ENCODE data around the gene ELP5. TPM values are rescaled to one million over a fixed set of nuclear protein-coding genes. Genes with fewer than 3 reads are reported as not detected.

Gene ELP5
- total RNA-seq, 2 experiments from 2014 or later: 52.4 to 53.5 TPM

- H3K4me1 Mint-ChIP-seq (ENCODE audit: low read depth): peaks cover 37% of the 10 kb centered on the region
- DNase-seq: no peak
- no peaks in the 10 kb centered on the region for H3K27me3 Mint-ChIP-seq (ENCODE audit: low read depth)
- peaks cover 27% of the 10 kb centered on the region for H3K36me3 Mint-ChIP-seq (ENCODE audit: low read depth)
- intact Hi-C loops (cut with micrococcal nuclease): loop anchor here (5.0 kb wide), 2 partner anchors 437 to 592 kb away; partner anchors contain the start of genes TP53 and WRAP53
- CTCF ChIA-PET: interaction anchor here (0.6 to 1.7 kb wide), 3 partner anchors 29 to 114 kb away, joined by 4 to 5 read pairs (median 4); no protein-coding TSS in a partner anchor
- H3K27ac Mint-ChIP-seq: peak overlapping the region; percentile 91
- no peaks in the 10 kb centered on the region for H3K9me3 Mint-ChIP-seq
- H3K4me3 Mint-ChIP-seq: peak overlapping the region; percentile 86
Measured at GRCh38 chr17:7249830-7250229, 2.2 kb upstream of the ELP5 start.

- intact Hi-C loops (cut with micrococcal nuclease): loop anchor here (5.0 kb wide), 2 partner anchors 436 to 591 kb away; partner anchors contain the start of genes TP53 and WRAP53
- Mint-ChIP-seq H3K9me3 (no peaks in the 10 kb centered on the region), H3K27me3 (ENCODE audit: low read depth) (no peaks in the 10 kb centered on the region), H3K27ac (peak overlapping the region; percentile 91), H3K4me1 (ENCODE audit: low read depth) (peaks cover 37% of the 10 kb centered on the region), H3K36me3 (ENCODE audit: low read depth) (peaks cover 27% of the 10 kb centered on the region), H3K4me3 (peak overlapping the region; percentile 86)
- CTCF ChIA-PET: interaction anchor here (0.6 kb wide), 2 partner anchors 28 to 589 kb away, joined by 3 read pairs; no protein-coding TSS in a partner anchor
- peak; percentile 54 for DNase-seq
Measured at GRCh38 chr17:7250695-7251627, 1.1 kb upstream of the ELP5 start.

- peak; percentile 99 for DNase-seq
- Mint-ChIP-seq H3K9me3 (no peaks in the 10 kb centered on the region), H3K36me3 (ENCODE audit: low read depth) (peaks cover 26% of the 10 kb centered on the region)
Measured at GRCh38 chr17:7251661-7252175, 297 bp upstream of the ELP5 start, which contains the start of gene CTDNEP1. TSS of gene CTDNEP1 (minus strand) at chr17:7251734. CDS start at chr17:7251296, 438 bp downstream.

DNA sequence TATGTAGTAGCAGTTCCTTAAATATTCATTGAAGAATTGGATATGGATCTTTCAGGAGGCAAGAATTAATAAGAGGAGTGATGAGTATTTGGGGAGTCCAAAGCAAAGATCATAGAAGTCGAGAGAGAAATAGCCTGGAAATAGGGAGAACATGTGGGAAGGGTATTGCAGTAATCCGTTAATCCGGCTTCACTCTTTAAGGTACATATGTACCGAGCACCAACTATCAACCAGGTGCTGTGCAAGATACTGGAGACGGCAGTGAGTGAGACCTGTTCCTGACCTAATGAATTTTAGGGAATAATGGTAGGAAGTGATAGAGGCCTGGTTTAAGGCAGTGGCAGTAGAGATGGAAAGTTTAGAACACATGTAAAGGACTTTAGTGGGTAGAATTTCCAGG lies 1.1 kb downstream of the ELP5 start:
- intact Hi-C loops (cut with micrococcal nuclease): loop anchor here (2.0 to 5.0 kb wide), 3 partner anchors 320 to 589 kb away; partner anchors contain the start of genes TP53 and WRAP53
- Mint-ChIP-seq H3K27me3 (ENCODE audit: low read depth) (no peaks in the 10 kb centered on the region), H3K4me1 (ENCODE audit: low read depth) (peaks cover 34% of the 10 kb centered on the region), H3K4me3 (peak overlapping the region; percentile 86), H3K9me3 (no peaks in the 10 kb centered on the region), H3K27ac (peak overlapping the region; percentile 99), H3K36me3 (ENCODE audit: low read depth) (peaks cover 27% of the 10 kb centered on the region)
- CTCF ChIA-PET: no interaction called here
- DNase-seq: no peak

More at GRCh38 chr17:7251661-7252175, 297 bp upstream of the ELP5 start, which contains the start of gene CTDNEP1:
- intact Hi-C loops (cut with micrococcal nuclease): loop anchor here (1.0 to 5.0 kb wide), 11 partner anchors 12 to 591 kb away; partner anchors contain the start of genes EIF5A, PHF23, POLR2A and SENP3
- Mint-ChIP-seq H3K4me1 (ENCODE audit: low read depth) (peaks cover 37% of the 10 kb centered on the region), H3K27me3 (ENCODE audit: low read depth) (no peaks in the 10 kb centered on the region), H3K27ac (peak within 1 kb of the TSS; percentile 99), H3K4me3 (peak within 1 kb of the TSS; percentile 86)
- CTCF ChIA-PET: interaction anchor here (0.6 kb wide), 2 partner anchors 28 to 588 kb away, joined by 3 read pairs; no protein-coding TSS in a partner anchor

DNA sequence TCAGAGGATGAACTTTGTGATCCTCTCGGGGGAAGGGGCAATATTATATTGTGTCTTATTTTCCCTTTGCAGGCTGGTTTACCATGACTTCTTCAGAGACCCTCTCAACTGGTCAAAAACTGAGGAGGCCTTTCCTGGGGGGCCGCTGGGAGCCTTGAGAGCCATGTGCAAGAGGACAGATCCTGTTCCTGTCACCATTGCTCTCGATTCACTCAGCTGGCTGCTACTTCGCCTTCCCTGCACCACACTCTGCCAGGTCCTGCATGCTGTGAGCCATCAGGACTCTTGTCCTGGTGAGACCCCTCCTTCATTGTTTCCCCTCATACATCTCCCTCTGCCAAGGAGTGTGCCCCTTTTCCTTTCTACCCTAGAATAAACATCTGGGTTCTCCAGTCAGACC lies 2.5 kb downstream of the ELP5 start:
- CTCF ChIA-PET: no interaction called here
- intact Hi-C loops (cut with micrococcal nuclease): loop anchor here (5.0 kb wide), 2 partner anchors 433 to 588 kb away; partner anchors contain the start of genes TP53 and WRAP53
- DNase-seq: no peak
- Mint-ChIP-seq H3K27ac (no peak overlapping the region), H3K4me1 (ENCODE audit: low read depth) (peaks cover 27% of the 10 kb centered on the region), H3K4me3 (no peak overlapping the region), H3K9me3 (no peaks in the 10 kb centered on the region), H3K36me3 (ENCODE audit: low read depth) (peaks cover 29% of the 10 kb centered on the region), H3K27me3 (ENCODE audit: low read depth) (no peaks in the 10 kb centered on the region)

GRCh38 chr17:7256766-7257456 lies 4.9 kb downstream of the ELP5 start:
- intact Hi-C loops (cut with micrococcal nuclease): no loop called here
- no peak for DNase-seq
- H3K4me1 Mint-ChIP-seq (ENCODE audit: low read depth): peaks cover 20% of the 10 kb centered on the region
- H3K36me3 Mint-ChIP-seq (ENCODE audit: low read depth): peaks cover 29% of the 10 kb centered on the region
- no peak overlapping the region for H3K4me3 Mint-ChIP-seq
- CTCF ChIA-PET: interaction anchor here (0.6 to 0.9 kb wide), 4 partner anchors 11 to 844 kb away, joined by 3 to 4 read pairs (median 4); partner anchors contain the start of gene TNFSF12
- H3K9me3 Mint-ChIP-seq: no peaks in the 10 kb centered on the region
- no peak overlapping the region for H3K27ac Mint-ChIP-seq
- H3K27me3 Mint-ChIP-seq (ENCODE audit: low read depth): peaks cover 2% of the 10 kb centered on the region

- Mint-ChIP-seq H3K9me3 (no peaks in the 10 kb centered on the region), H3K27me3 (ENCODE audit: low read depth) (peaks cover 19% of the 10 kb centered on the region), H3K4me3 (no peak overlapping the region), H3K27ac (peak overlapping the region; percentile 8), H3K36me3 (ENCODE audit: low read depth) (peaks cover 28% of the 10 kb centered on the region), H3K4me1 (ENCODE audit: low read depth) (peaks cover 26% of the 10 kb centered on the region)
- intact Hi-C loops (cut with micrococcal nuclease): no loop called here
- DNase-seq: no peak
- CTCF ChIA-PET: interaction anchor here (0.7 kb wide), 1 partner anchor 38 kb away, joined by 4 read pairs; no protein-coding TSS in a partner anchor
Measured at GRCh38 chr17:7258731-7259554, 6.9 kb downstream of the ELP5 start.

- peaks cover 24% of the 10 kb centered on the region for H3K36me3 Mint-ChIP-seq (ENCODE audit: low read depth)
- CTCF ChIA-PET: interaction anchor here (0.7 kb wide), 1 partner anchor 38 kb away, joined by 4 read pairs; no protein-coding TSS in a partner anchor
- H3K4me3 Mint-ChIP-seq: no peak overlapping the region
- peaks cover 25% of the 10 kb centered on the region for H3K4me1 Mint-ChIP-seq (ENCODE audit: low read depth)
- DNase-seq: no peak
- peaks cover 21% of the 10 kb centered on the region for H3K27me3 Mint-ChIP-seq (ENCODE audit: low read depth)
- peak overlapping the region; percentile 8 for H3K27ac Mint-ChIP-seq
- intact Hi-C loops (cut with micrococcal nuclease): no loop called here
- H3K9me3 Mint-ChIP-seq: no peaks in the 10 kb centered on the region
Measured at GRCh38 chr17:7259555-7259889, 7.5 kb downstream of the ELP5 start.

DNA sequence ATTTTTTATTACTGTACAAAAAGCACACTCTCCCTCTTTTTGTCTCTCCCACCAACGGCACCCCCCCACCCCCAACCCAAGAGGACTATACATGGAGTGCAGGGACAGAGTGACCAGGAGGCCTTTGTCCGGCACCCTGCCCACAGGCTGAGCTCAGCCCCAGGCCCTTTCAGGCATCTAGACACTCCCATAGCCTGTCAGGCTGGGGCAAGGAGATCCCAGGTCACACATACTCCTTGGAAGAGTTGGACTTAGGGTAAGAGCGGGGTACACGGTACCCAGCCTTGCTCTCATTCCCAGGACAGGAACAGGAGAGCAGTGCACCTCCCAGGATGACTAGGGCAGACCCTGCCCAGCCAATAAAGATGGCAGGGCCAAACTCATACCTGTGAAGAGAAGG lies 8.1 kb downstream of the ELP5 start:
- intact Hi-C loops (cut with micrococcal nuclease): no loop called here
- no peak for DNase-seq
- CTCF ChIA-PET: interaction anchor here (0.7 kb wide), 1 partner anchor 37 kb away, joined by 4 read pairs; no protein-coding TSS in a partner anchor
- H3K4me1 Mint-ChIP-seq (ENCODE audit: low read depth): peaks cover 25% of the 10 kb centered on the region
- H3K4me3 Mint-ChIP-seq: no peak overlapping the region
- peaks cover 21% of the 10 kb centered on the region for H3K27me3 Mint-ChIP-seq (ENCODE audit: low read depth)
- no peak overlapping the region for H3K27ac Mint-ChIP-seq
- no peaks in the 10 kb centered on the region for H3K9me3 Mint-ChIP-seq
- H3K36me3 Mint-ChIP-seq (ENCODE audit: low read depth): peaks cover 20% of the 10 kb centered on the region

DNA sequence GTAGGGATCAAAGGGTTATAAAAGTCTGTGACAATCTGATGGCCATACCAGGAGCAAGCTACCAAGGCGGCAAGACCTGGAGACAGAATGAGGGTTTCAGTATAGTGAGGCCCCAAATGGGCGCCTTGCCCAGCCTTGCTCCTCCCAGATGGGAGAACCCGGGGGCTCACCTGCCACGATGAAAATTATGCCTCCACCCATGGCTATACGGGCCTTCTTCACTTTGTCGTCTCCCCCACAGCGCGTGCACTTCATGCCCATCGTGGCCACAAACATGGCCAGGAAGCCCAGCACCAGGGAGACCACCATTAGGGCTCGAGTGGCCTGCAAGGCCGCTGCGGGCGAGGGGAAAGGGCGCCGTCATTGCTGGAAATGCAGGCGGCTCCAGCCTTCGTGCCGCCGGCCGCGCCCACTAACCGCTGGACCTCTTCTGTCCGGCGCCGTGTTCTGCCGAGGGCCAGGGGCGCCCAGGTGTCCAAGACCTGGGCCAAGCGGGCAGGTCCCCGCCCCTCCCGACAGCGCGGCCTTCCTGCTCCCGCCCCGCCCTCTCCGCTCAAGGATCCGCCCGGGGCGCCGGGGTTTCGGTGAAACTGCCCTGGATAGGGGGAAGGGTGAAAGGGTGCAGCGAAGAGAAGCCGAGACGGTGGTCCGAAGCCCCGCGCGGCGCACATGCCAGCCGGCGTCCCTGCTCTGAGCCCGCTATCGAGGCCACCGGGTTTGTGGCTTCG lies 8.8 kb downstream of the ELP5 start:
- H3K36me3 Mint-ChIP-seq (ENCODE audit: low read depth): peaks cover 18% of the 10 kb centered on the region
- H3K27me3 Mint-ChIP-seq (ENCODE audit: low read depth): peaks cover 21% of the 10 kb centered on the region
- intact Hi-C loops (cut with micrococcal nuclease): no loop called here
- H3K4me3 Mint-ChIP-seq: peak overlapping the region; percentile 45
- DNase-seq: no peak
- CTCF ChIA-PET: no interaction called here
- H3K27ac Mint-ChIP-seq: no peak overlapping the region
- H3K9me3 Mint-ChIP-seq: no peaks in the 10 kb centered on the region
- H3K4me1 Mint-ChIP-seq (ENCODE audit: low read depth): peaks cover 25% of the 10 kb centered on the region
